Endodermal cell (in vitro differentiated cells): Measurements from ENCODE around the gene P2RY11. TPM values are rescaled to one million over a fixed set of nuclear protein-coding genes. Genes with fewer than 3 reads are reported as not detected.

ENCODE experiments used
- DNase-seq: peaks from one replicate; pipeline ENCODE4 v3.0.0-alpha.2; 2017
- H3K27ac ChIP-seq: 2 replicates; pipeline ENCODE4 v1.5.1; 2013; ENCODE audit warnings: mild to moderate bottlenecking, low read depth, low read length, moderate library complexity
- H3K27me3 ChIP-seq: 2 replicates; pipeline ENCODE4 v1.6.1; 2013; ENCODE audit warnings: mild to moderate bottlenecking, low read length, moderate library complexity; ENCODE audit not compliant: insufficient read depth, control insufficient read depth, poor library complexity, severe bottlenecking
- H3K36me3 ChIP-seq: 2 replicates; pipeline ENCODE4 v1.7.0; 2013; ENCODE audit warnings: mild to moderate bottlenecking, low read length, moderate library complexity; ENCODE audit not compliant: control insufficient read depth, insufficient read depth
- H3K4me1 ChIP-seq: one replicate; pipeline ENCODE4 v1.7.0; 2013; ENCODE audit warnings: low read length; ENCODE audit not compliant: control insufficient read depth, insufficient read depth
- H3K4me3 ChIP-seq: 2 replicates; pipeline ENCODE4 v1.5.1; 2013; ENCODE audit warnings: mild to moderate bottlenecking, low read length, moderate library complexity
- H3K9ac ChIP-seq: 2 replicates; pipeline ENCODE4 v1.6.1; 2013; ENCODE audit warnings: mild to moderate bottlenecking, low read length, moderate library complexity; ENCODE audit not compliant: poor library complexity, severe bottlenecking; ENCODE audit errors: extremely low read depth
- H3K9me3 ChIP-seq: 2 replicates; pipeline ENCODE4 v1.6.1; 2013; ENCODE audit warnings: mild to moderate bottlenecking, low read length, moderate library complexity; ENCODE audit not compliant: control insufficient read depth
- H3K27ac Mint-ChIP-seq: 2 replicates; pipeline ENCODE4 v1.8.0; 2020; ENCODE audit warnings: mixed read lengths
- H3K27me3 Mint-ChIP-seq: 2 replicates; pipeline ENCODE4 v1.8.0; 2021; ENCODE audit warnings: mild to moderate bottlenecking, mixed read lengths; ENCODE audit not compliant: insufficient read depth
- H3K36me3 Mint-ChIP-seq: 2 replicates; pipeline ENCODE4 v1.8.0; 2020; ENCODE audit warnings: low read depth, mixed read lengths
- H3K4me1 Mint-ChIP-seq: 2 replicates; pipeline ENCODE4 v1.8.0; 2020; ENCODE audit warnings: mixed read lengths
- H3K4me3 Mint-ChIP-seq: 2 replicates; pipeline ENCODE4 v1.8.0; 2020; ENCODE audit warnings: mild to moderate bottlenecking, moderate library complexity, mixed read lengths
- H3K9me3 Mint-ChIP-seq: 2 replicates; pipeline ENCODE4 v1.8.0; 2020; ENCODE audit warnings: mild to moderate bottlenecking, mixed read lengths
- WGBS, 2 experiments: methylation state at CpG; one replicate each; pipeline versions ENCODE4 v1.1.5 to v1.1.7; 2013; ENCODE audit warnings: missing lambda C conversion rate in 2 of 2, mixed read lengths in 1 of 2; ENCODE audit not compliant: insufficient coverage in 1 of 2, insufficient read length in 1 of 2; 5-methylcytosine and 5-hydroxymethylcytosine counted together
- total RNA-seq, 2 donors: library from RNA; stranded (reverse); fragmentation: NEBNext Ultra II Directional in 1 of 2; extraction: Animal tissue kit (Norgen Biotek cat#: 25700) in 1 of 2; gene quantifications; 2 replicates in 1 of 2; 3 replicates in 1 of 2; pipeline ENCODE4 v1.2.1, GENCODE V29; 2021
- TF ChIP-seq, protein P1 (sequence below): fragments of 200-600 bp; sonication (generic); conservative IDR thresholded peaks from 2 replicates; pipeline ENCODE4 v1.5.0; 2021; ENCODE audit warnings: antibody characterized with exemption, mild to moderate bottlenecking

P2RY11 gene
- total RNA-seq, 2 donors from 2014 or later: 9.0 to 14.8 TPM

DNA sequence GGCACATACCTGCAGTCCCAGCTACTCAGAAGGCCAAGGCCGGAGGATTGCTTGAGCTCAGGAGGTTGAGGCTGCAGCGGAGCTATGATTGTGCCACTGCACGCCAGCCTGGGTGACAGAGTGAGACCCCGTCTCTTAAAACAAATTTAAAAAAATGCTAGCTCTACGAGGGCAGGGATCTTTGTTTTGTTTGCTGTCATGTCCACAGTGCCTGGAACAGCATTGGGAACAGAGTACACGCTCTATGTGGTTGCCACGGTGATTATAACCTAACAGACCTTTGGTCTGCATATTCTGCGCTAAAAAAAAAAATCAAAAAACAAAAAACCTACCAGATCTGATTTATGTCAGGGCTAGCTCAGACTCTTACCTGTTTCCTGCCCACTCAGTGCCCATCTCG is 27.6 kb upstream of the P2RY11 start:
- WGBS, 2 experiments: 77 to 80% methylated on average over 9 of the region's 9 CpGs
- H3K9me3 Mint-ChIP-seq: no peaks in the 10 kb centered on the region

DNA sequence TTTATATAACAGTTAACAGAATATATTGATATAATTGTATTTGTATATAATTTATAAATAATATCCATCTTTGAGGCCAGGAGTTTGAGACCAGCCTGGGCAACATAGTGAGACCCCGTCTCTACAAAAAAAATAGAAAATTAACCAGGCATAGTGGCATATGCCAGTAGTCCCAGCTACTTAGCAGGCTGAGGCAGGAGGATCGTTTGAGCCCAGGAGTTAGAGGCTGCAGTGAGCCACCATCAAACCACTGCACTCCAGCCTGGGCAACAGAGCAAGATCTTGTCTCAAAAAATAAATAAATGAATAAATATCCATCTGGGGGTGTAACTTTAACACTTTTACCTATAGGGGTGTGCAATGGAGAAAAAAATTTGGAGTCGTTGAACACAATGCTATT is 26.7 kb upstream of the P2RY11 start:
- Histone ChIP-seq H3K9ac (no peak overlapping the region), H3K27ac (no peak overlapping the region), H3K4me3 (no peak overlapping the region), H3K27me3 (peaks cover 38% of the 10 kb centered on the region), H3K4me1 (no peaks in the 10 kb centered on the region), H3K36me3 (no peaks in the 10 kb centered on the region), H3K9me3 (no peaks in the 10 kb centered on the region)
- DNase-seq: no peak
- 78 to 100% methylated on average over 2 to 3 of the region's 3 CpGs for WGBS, 2 experiments
- H3K4me3 Mint-ChIP-seq: peak overlapping the region; percentile 63
- H3K27ac Mint-ChIP-seq: no peak overlapping the region
- H3K36me3 Mint-ChIP-seq: no peaks in the 10 kb centered on the region
- TF ChIP-seq, protein P1, sequence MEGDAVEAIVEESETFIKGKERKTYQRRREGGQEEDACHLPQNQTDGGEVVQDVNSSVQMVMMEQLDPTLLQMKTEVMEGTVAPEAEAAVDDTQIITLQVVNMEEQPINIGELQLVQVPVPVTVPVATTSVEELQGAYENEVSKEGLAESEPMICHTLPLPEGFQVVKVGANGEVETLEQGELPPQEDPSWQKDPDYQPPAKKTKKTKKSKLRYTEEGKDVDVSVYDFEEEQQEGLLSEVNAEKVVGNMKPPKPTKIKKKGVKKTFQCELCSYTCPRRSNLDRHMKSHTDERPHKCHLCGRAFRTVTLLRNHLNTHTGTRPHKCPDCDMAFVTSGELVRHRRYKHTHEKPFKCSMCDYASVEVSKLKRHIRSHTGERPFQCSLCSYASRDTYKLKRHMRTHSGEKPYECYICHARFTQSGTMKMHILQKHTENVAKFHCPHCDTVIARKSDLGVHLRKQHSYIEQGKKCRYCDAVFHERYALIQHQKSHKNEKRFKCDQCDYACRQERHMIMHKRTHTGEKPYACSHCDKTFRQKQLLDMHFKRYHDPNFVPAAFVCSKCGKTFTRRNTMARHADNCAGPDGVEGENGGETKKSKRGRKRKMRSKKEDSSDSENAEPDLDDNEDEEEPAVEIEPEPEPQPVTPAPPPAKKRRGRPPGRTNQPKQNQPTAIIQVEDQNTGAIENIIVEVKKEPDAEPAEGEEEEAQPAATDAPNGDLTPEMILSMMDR: no peak
- H3K9me3 Mint-ChIP-seq: no peaks in the 10 kb centered on the region
- H3K4me1 Mint-ChIP-seq: no peaks in the 10 kb centered on the region
- H3K27me3 Mint-ChIP-seq: peaks cover 40% of the 10 kb centered on the region

More for the DNA sequence above, 27.6 kb upstream of the P2RY11 start:
- Mint-ChIP-seq H3K27ac (no peak overlapping the region), H3K27me3 (peaks cover 43% of the 10 kb centered on the region), H3K36me3 (no peaks in the 10 kb centered on the region), H3K4me1 (no peaks in the 10 kb centered on the region), H3K4me3 (no peak overlapping the region)
- H3K27ac ChIP-seq: no peak overlapping the region
- TF ChIP-seq, protein P1: no peak
- H3K4me3 ChIP-seq: no peak overlapping the region
- H3K36me3 ChIP-seq: no peaks in the 10 kb centered on the region
- no peaks in the 10 kb centered on the region for H3K9me3 ChIP-seq
- no peak overlapping the region for H3K9ac ChIP-seq
- H3K27me3 ChIP-seq: peaks cover 38% of the 10 kb centered on the region
- no peaks in the 10 kb centered on the region for H3K4me1 ChIP-seq
- no peak for DNase-seq

DNA sequence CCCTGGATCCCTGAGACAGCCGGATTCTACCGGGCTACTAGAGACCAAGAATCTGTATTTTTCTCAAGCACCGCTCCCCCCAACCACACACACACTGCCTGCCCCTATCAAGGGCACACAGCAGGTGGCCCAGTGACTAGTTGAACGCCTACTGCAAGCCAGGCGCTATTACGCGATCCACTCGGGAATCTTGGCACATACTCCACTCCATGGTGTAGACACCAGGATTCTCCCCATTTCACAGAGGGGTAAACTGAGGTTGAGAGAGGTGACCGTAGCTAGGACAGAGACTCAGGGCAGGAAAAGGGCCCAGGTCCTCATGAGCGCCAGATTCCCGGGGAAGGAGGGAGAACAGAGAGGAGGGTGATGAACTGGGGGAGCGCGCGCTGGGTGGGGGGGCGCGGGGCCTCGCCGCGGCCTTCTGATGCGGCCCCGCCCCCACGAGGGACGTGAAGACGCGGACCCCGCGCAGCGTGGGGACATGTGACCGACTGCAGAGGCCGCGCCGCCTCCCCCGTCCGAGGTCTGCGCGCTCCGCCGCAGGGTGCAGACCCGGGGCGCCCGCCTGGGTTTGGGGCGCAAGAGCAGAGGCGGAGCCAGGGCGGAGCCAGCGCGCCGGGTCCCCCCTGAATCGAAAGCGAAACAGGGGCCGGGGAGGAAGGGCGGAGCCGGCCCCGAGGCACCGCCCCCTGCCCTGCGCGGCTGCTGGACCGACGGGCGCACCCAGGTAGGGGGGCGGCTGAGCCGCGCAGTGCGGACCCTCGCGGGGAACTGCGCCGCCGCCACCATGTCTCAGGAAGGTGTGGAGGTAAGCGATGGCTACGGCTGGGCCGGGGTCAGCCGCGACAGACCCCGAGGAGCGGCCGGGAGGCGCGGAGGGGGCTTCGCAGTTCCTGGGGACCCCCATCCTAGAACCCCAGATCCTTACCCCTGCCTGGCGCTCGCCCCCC is 25.6 kb upstream of the P2RY11 start, which contains the start of gene SHFL:
Gene SHFL (plus strand): TSS at position 677 of the 950 bp plus-strand sequence. CDS start 111 bp downstream, at position 788.
- Histone ChIP-seq H3K4me3 (peak within 1 kb of the TSS; percentile 74), H3K9ac (no peak within 1 kb of the TSS), H3K36me3 (no peaks in the 10 kb centered on the region), H3K4me1 (no peaks in the 10 kb centered on the region), H3K27me3 (peaks cover 38% of the 10 kb centered on the region), H3K27ac (no peak within 1 kb of the TSS), H3K9me3 (no peaks in the 10 kb centered on the region)
- H3K9me3 Mint-ChIP-seq: no peaks in the 10 kb centered on the region
- WGBS, 2 experiments: 5 to 8% methylated on average over 18 to 81 of the region's 81 CpGs
- DNase-seq: peak; percentile 86
- H3K36me3 Mint-ChIP-seq: peaks cover 2% of the 10 kb centered on the region
- peak within 1 kb of the TSS; percentile 63 for H3K4me3 Mint-ChIP-seq
- peaks cover 37% of the 10 kb centered on the region for H3K27me3 Mint-ChIP-seq
- H3K27ac Mint-ChIP-seq: no peak within 1 kb of the TSS
- no peaks in the 10 kb centered on the region for H3K4me1 Mint-ChIP-seq
- TF ChIP-seq, protein P1: no peak
